Fibroblast of skin of scalp (primary cell): Measurements from ENCODE around the gene COL6A1.

Experiments used
- DNase-seq: peaks from one replicate; pipeline ENCODE4 v3.0.0-alpha.2; 2013

COL6A1 gene

DNA sequence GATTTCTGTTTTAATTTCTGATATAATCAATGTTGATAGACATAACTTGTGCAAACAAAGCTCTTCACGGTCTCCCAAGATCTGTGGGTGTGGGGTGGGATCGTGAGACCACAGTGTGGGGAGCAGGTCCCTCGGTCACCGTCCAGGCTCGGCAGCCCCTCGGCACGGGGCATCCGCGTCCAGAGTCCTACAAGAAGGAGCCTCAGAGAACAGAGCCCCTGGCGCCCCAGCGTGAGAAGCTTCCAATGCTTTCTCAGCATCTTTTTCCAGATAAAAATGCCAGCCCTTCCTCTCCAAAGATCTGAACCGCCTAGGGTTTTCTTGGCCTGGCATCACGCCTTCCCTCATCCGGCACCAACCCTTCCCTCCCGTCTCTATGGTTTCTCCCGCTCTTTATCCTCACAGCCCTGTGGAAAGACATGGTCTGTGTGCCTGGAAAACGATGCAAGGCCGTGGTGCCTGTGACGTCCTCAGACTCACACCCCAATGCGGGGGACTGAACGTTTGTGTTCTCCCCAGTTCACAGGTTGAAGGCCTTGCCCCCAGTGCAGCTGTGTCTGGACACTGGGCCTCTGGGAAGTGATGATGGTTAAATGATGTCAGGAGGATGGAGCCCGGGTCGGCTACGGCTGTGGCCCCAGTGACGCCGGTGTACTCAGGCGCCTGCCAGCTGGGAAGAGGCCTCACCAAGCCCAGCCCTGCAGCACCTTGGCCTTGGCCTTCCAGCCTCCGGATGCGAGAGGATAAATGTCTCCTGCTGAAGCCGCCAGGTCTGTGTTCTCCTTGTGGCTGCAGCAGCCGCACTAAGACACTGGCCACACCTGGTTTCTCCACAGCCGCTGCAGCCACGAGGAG lies 70.5 kb downstream of the COL6A1 start:
- no peak for DNase-seq

DNA sequence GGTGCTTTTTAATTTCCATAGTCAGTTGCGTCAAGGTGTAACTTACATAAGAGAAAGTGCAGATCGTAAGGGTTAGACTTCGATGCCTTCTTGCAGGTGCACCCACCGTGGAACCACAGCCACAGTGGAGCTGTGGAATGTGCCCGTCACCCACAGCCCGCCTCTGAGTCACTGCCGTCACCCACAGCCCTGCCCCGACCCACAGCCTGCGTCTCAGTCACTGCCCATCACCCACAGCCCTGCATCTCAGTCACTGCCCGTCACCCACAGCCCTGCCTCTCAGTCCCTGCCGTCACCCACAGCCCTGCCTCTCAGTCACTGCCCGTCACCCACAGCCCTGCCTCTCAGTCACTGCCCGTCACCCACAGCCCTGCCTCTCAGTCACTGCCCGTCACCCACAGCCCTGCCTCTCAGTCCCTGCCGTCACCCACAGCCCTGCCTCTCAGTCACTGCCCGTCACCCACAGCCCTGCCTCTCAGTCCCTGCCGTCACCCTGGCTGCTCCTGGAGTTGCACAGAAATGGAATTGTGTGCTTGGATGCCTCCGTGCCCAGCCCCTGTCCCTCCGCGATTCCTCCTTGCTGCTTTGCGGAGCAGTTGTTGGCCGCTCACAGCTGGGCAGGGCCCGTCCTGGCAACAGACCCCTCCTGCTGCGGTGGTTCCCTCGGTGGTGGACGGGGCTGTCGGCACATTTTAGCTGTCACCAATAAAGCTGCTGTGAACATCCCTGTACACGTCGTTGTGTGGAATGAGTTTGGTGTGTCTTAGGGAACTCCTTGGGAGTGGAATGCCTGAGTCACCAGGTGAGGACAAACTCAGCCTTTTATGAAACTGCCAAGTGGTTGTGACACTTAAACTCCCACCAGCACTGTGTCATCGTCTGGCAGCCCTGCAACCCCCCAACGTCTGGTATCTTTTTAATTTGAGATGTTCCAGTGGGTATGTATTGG lies 71.4 kb downstream of the COL6A1 start:
- peak; percentile 89 for DNase-seq

DNA sequence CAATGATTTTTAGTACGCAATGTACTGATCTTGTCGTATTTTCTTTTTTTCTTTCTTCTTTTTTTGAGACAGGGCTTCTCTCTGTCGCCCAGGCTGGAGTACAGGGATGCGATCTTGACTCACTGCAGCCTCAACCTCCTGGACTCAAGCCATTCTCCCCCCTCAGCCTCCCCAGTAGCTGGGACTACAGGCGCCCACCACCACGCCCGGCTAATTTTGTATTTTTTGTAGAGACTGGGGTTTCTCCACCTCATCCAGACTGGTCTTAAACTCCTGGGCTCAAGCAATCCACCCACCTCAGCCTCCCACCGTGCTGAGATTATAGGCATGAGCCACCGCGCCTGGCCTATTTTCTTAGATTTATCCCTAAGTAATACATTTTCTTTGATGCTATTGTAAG lies 72.5 kb downstream of the COL6A1 start:
- DNase-seq = no peak

DNA sequence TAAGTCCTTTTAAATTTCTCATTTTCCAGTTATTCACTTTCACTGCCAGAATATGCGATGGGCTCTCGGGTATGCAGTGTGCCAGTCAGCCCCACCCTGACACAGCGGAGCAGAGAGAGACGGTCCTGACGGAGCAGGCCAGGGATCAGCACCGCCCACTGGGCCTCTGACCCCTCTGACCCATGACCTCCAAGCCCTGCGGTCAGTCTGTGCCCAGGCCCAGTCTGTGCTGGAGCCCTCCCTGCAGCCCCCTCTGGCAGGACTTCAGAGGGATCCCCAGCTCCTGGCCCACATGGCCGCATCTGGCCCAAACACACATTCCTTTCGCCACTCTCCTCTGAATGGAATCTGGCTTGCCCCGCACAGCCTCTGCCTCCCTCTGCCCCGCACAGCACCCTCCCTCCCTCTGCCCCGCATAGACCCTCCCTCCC lies 72.9 kb downstream of the COL6A1 start:
- DNase-seq = peak; percentile 62
